GM08714 (cell line): ENCODE measurements around the gene ORC5.

ENCODE experiments used
- H3K4me3 ChIP-seq: fragments of 200-500 bp; sonication (Bioruptor generic); 2 replicates; pipeline ENCODE4 v1.5.1; 2014; ENCODE audit warnings: mild to moderate bottlenecking, low read length, inconsistent platforms
- ZNF274 ChIP-seq: IDR thresholded peaks from 2 replicates; pipeline ENCODE4 v1.6.1; 2012; ENCODE audit warnings: mild to moderate bottlenecking, low read depth, low read length

ORC5 gene

DNA sequence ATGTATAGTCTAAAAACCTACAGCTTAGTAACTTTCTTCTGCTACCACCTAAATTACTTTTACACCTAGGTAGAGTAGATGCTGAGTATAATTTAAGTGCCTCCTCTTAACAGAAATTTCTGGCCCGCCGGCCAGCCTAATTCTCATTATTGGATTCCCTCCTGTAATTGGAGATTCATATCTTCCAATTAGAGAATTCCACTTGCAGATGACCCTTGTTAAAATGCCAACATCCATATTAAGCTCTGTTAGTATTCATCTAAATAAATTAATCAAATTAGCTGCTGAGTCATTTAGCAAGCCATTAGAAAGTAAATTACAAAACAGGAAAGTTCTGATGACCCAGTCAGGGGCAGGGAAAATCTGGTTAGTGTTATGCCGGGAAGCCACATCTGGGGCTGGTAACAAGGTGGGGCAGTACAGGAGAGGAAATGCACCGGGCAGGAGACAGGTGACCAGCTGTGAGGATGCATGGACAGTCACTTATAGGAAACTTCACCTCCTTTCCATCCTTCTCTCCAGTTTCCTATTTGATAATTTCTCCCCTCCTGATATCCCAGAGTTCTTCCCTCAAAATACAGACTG is 82.8 kb downstream of the ORC5 start:
- no peak overlapping the region for H3K4me3 ChIP-seq
- TF ChIP-seq ZNF274, result no peak

DNA sequence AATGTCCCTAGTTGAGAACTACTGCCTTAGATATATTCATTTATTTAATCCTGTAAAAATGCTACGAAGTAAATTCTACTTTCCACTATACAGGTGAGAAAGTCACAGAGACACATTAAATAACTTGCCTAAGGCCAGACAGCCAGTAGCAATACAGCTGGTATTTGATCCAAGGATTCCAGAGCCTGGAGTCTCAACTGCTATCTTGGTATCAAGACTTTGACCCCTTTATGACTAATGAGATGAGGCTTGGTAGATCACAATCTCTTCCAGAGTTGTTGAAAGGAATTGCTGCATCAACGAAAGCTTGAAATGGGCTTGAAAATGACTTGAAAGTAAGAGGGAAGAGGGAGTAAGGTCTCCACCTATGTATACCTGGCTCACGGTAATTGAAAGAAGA is 83.3 kb downstream of the ORC5 start:
- TF ChIP-seq ZNF274, result no peak
- H3K4me3 ChIP-seq, result no peak overlapping the region

DNA sequence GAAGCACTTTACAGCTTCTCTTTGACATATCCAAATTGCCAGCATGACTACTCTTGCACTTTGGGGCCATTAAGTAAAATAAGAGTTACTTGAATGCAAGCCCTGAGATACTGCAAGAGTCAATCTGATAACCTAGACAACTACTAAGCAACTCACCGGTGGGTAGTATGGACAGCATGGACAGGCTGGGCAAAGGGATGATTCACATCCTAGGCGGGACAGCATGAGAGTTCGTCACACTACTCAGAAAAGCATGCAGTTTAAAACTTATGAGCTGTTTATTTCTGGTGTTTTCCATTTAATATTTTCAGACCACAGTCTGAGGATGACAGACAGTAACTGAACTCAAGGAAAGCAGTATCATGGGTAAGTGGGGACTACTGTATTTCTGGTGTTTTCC is 84.0 kb downstream of the ORC5 start:
- H3K4me3 ChIP-seq, result no peak overlapping the region
- no peak for TF ChIP-seq ZNF274

DNA sequence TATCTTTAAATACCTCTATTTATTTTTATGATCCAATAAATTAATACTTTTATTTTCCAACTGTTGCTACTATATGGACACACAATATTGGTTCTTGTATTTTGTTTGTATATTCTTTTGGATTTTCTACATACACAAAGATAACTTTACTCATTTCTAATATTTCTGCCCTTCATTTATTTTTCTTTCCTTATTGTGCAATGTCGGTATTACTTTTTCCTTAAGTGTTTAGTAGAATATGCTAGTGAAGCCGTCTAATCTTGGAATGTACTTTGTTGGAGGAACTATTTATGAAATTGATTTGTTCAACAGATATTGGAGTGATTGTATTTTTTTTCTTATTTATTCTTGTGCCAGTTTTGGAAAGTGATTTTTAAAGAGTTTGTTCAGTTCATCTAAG is 94.0 kb downstream of the ORC5 start:
- no peak for TF ChIP-seq ZNF274

DNA sequence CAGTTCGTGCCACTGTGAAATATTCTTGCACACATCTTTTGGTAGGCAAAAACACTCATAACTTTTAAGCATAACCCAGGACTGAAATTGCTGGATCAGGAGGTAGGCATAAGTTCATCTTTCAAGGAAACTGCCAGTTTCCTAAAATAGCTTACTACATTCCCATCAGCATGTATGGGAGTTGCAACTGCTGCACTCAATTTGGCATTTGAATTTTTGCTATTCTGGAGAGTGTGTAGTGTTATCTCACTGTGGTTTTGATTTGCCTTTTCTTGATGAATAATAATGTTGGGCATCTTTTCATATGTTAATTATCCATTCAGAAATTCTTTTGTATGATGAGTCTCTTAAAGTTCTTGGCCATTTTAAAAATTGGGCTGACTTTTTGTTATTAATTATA is 95.2 kb downstream of the ORC5 start:
- TF ChIP-seq ZNF274, result no peak

More for the DNA sequence above, 94.0 kb downstream of the ORC5 start:
- no peak overlapping the region for H3K4me3 ChIP-seq

DNA sequence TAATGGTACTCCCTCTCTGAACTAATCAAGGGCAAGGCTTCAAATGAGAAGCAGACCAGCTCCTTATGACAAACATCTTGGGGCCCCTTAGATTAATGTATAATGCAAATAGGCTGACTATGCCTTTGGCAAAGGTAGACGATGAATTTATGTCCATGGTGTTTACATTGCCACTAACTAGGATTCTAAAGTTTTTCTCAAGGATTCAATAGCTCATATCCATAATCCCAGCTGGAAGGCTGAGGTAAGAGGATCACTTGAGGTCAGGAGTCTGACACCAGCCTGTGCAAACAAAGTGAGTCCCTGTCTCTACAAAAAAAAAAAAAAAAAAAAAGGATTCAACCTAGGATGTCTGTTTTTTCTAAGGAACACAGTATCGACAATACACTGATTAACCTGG is 96.5 kb downstream of the ORC5 start:
- H3K4me3 ChIP-seq, result no peak overlapping the region
- TF ChIP-seq ZNF274, result no peak

More for the DNA sequence above, 95.2 kb downstream of the ORC5 start:
- H3K4me3 ChIP-seq, result no peak overlapping the region

DNA sequence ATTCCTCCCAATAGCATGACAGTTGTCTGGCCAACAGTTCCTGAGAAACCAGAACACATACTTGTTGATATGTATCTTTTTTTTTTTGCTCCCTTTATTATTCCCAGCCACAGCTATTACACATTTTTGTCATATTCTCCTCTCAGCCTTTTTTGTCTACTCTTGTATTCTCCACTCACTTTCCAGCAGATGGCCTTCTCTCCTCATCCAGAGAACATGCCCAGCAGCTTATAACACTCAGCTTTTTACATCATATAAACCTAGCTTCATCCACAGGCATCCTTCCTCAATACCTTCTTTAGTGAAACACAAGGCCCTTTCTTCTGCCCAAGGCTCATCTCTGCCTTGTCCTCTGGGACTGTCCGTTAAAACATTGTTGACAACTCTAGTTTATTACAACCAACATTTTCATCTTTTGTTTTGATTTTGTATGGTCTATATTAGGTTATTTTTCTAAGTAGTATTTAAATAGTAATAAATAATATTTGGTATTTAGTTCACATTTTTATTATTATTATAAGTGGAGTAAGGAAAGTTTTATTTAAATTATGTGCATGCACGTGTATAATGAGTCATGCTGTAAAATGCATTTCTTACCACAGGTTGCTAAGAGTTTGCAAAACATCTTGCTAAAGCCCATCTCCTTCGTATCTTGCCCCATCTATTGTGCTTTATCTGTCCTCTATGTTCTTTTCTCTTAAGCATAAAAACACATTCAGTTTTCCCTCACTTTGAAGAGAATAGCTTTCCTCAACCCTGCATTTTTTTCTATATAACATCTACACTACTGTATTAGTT is 101.5 kb downstream of the ORC5 start:
- no peak for TF ChIP-seq ZNF274
- no peak overlapping the region for H3K4me3 ChIP-seq

DNA sequence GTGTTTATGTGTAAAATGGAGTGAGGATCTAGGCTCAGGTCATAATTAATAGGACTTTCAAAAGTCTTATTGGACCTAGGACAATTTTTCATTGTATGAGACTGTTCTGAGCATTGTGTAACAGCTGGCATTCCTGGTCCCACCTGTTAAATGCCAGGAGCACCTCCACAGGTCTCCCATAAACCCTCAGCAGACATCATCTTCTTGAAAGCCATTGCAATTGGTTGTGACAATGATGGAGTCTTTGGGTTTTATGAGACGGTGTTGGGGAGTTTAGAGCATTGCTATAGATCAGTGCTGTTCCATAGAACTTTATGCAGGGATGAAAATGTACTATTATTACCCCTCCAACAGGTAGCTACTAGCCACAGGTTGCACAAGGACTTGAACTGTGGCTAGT is 108.9 kb downstream of the ORC5 start:
- H3K4me3 ChIP-seq, result no peak overlapping the region
- no peak for TF ChIP-seq ZNF274

DNA sequence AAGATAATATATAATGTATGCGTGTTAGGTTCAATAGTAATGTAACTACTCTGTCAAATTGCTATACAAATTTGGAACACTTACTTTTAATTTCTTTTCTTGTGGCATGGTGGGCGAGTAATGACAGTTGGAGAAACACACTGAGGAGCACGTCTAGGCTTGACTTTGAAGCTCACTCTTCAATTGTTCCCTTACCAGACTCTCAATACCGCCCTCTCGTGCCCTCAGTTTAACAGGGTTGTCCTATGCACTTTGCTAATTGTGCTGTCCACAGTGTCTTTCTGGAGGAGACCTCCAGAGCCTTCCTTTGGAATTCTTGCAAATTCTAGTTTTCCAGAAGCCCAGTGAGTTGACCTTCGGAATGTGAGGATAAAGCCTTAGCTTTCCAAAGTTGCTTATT is 111.1 kb downstream of the ORC5 start:
- no peak overlapping the region for H3K4me3 ChIP-seq
- no peak for TF ChIP-seq ZNF274

DNA sequence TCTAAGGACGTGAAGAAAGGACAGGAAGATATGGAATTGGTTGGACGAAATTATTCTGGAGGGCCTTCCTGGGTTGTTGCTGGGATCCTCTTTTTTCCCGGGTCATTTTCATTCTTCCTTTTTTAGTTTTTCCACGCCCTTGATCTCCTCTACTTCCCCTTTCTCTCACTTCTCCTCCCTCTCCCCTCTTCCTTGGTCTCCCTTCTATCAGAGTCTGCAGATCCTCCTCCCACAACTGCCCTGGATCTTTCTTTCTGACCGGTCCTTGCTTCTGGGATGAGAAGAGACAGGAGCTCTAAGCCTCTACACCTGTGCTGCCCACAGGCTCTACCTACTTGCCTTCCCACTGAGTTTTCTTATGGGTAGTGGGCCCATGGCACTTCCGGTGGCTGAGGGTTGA is 114.7 kb downstream of the ORC5 start:
- no peak for TF ChIP-seq ZNF274
- H3K4me3 ChIP-seq, result no peak overlapping the region

DNA sequence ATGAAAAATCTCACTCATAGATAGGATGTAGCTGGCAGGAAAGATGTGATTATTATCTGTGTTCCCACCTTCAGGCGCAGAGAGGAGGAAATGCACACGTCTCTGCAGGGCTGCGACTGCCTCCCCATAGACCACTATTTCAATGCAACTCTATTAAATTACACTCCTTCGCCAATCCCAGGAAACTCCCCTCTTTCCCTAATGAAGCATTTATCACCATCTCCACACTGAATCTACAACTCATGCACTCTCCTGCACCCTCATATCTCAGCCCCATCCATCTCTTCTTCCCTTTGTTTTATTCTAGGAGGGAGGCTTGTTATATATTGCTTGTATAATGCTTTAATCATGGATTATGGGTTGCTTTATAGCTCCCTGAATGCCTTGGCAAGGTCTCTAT is 116.6 kb downstream of the ORC5 start:
- H3K4me3 ChIP-seq, result no peak overlapping the region
- TF ChIP-seq ZNF274, result no peak

DNA sequence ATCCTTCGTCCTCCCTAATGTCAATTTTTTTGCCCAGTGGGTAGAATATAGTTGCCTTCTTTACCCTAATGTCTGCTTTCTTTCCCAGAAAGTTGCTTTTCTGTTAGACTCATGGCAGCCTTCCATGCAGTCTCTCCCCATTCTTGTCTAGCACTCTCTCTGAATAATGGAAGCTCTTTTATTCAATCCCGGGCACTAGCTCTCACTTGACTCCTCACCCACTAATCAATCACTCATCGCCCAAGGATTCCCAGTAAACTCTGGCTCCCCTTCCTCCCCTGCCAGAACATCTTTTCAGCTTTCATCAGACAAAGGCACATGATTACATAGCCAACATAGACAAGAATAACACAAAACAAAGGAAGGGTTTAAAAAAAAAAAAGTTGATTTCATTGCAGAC is 118.2 kb downstream of the ORC5 start:
- no peak for TF ChIP-seq ZNF274

DNA sequence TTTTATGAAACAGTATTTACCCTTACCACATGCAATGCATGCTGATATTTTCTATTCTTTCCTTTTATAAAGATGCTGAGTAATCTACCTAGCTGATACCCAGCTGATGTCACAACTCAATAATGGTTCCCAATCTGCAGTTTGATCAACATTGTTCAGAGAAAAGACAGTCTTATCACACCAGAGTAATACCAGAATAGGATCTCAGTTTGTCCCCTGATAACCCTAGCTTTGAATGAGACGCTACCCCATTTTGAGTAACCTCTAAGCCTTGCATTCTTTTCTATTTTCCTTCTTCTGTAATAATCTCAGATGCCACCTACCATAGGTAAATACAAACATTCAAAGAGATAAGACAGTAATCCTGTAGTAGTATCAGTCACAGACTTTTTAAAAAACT is 118.8 kb downstream of the ORC5 start:
- H3K4me3 ChIP-seq, result no peak overlapping the region
- TF ChIP-seq ZNF274, result no peak

More for the DNA sequence above, 118.2 kb downstream of the ORC5 start:
- no peak overlapping the region for H3K4me3 ChIP-seq
